Measurements from ENCODE around the gene NOX4. TPM values are rescaled to one million over a fixed set of nuclear protein-coding genes. Genes with fewer than 3 reads are reported as not detected.
A peak's percentile ranks its signal among the peaks of the same experiment; 100 is the strongest.

The NOX4 gene
- total RNA-seq, result under 1 TPM in 5 of 6 experiments, not detected in 1; 0.18 to 0.62 (median 0.20) TPM
- long read RNA-seq, result 0 reads

DNA sequence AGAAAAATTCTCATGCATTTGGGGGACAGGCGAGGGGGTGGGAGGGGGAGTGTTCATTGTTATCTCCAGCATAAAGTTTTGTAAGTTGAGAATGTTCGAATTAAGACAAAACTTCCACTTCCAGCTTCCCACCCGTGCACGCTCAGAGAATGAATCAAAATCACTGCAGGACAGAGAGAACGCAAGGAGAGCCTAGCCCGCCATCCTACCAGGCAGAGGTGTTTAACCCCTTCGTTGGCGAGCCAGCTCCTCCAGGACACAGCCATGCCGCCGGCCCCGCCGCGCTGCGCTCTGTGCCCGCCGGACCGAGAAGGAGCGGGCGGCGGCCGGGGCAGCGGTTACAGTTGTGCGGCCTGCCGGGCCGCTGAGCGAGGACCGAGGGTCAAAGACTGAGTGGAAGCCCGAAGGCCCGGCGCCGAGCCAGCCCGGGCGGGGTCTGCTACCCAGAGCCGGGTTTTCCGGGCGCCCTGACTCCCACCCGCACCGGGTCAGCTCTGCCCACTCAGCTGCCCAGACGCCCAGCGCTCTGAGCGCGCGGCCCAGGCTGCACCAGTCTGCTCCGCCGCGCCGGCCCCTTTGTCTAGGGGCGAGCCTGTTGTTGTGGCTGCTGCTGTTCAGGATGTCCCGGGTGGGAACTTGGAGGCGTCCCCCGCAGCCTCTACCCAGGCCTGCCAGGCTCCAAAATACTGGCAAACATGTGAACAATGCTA lies at the start of gene NOX4:
Gene NOX4, minus strand, starts transcription at position 395 of the 710 bp plus-strand sequence. Its CDS starts 129 bp downstream, at position 266.
- no peaks in the 10 kb centered on the region for H3K9me3 ChIP-seq
- no peaks in the 10 kb centered on the region for H3K27me3 ChIP-seq
- H3K4me3 ChIP-seq, result peak within 1 kb of the TSS in 2 of 3 donors; percentile 32 to 37
- H3K27ac ChIP-seq, result no peak within 1 kb of the TSS
- peaks cover 0 to 4% (median 0%) of the 10 kb centered on the region in 4 donors for H3K4me1 ChIP-seq
- intact Hi-C loops (cut with DNase I), result no loop called here
- DNase-seq (peak; percentile 36 to 53 (median 46)), ATAC-seq (peak; percentile 71 to 83 (median 80))
- WGBS (ENCODE audit: insufficient coverage, low coverage, low lambda C conversion rate, missing lambda C conversion rate), result 1% methylated on average over 7 of the region's 51 CpGs
- H3K36me3 ChIP-seq, result no peaks in the 10 kb centered on the region
- TF ChIP-seq, protein P1, sequence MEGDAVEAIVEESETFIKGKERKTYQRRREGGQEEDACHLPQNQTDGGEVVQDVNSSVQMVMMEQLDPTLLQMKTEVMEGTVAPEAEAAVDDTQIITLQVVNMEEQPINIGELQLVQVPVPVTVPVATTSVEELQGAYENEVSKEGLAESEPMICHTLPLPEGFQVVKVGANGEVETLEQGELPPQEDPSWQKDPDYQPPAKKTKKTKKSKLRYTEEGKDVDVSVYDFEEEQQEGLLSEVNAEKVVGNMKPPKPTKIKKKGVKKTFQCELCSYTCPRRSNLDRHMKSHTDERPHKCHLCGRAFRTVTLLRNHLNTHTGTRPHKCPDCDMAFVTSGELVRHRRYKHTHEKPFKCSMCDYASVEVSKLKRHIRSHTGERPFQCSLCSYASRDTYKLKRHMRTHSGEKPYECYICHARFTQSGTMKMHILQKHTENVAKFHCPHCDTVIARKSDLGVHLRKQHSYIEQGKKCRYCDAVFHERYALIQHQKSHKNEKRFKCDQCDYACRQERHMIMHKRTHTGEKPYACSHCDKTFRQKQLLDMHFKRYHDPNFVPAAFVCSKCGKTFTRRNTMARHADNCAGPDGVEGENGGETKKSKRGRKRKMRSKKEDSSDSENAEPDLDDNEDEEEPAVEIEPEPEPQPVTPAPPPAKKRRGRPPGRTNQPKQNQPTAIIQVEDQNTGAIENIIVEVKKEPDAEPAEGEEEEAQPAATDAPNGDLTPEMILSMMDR (IDR thresholded peaks at IDR 0.05), result no peak
- no peak for TF ChIP-seq POLR2A (IDR thresholded peaks at IDR 0.05)

- ATAC-seq (no peak), DNase-seq (no peak)
- Histone ChIP-seq H3K36me3 (no peaks in the 10 kb centered on the region), H3K27me3 (no peaks in the 10 kb centered on the region), H3K4me3 (no peak overlapping the region), H3K27ac (no peak overlapping the region), H3K9me3 (no peaks in the 10 kb centered on the region), H3K4me1 (no peaks in the 10 kb centered on the region)
- TF ChIP-seq, protein P1 (IDR thresholded peaks at IDR 0.05), result no peak
- TF ChIP-seq POLR2A (IDR thresholded peaks at IDR 0.05), result no peak
- intact Hi-C loops (cut with DNase I), result no loop called here
- WGBS (ENCODE audit: insufficient coverage, low coverage, low lambda C conversion rate, missing lambda C conversion rate), result 47% methylated on average over 1 of the region's 1 CpG
These were observed 49.7 kb upstream of the NOX4 start for GRCh38 chr11:89540826-89541225.

- H3K27ac ChIP-seq, result no peak overlapping the region
- ATAC-seq (no peak), DNase-seq (no peak)
- intact Hi-C loops (cut with DNase I), result no loop called here
- no peaks in the 10 kb centered on the region for H3K27me3 ChIP-seq
- TF ChIP-seq, protein P1 (IDR thresholded peaks at IDR 0.05), result no peak
- no peak for TF ChIP-seq POLR2A (IDR thresholded peaks at IDR 0.05)
- WGBS (ENCODE audit: insufficient coverage, low coverage, low lambda C conversion rate, missing lambda C conversion rate), result 67% methylated on average over 1 of the region's 1 CpG
- H3K4me3 ChIP-seq, result no peak overlapping the region
- H3K36me3 ChIP-seq, result no peaks in the 10 kb centered on the region
- H3K9me3 ChIP-seq, result no peaks in the 10 kb centered on the region
- no peaks in the 10 kb centered on the region for H3K4me1 ChIP-seq
These were observed 46.8 kb upstream of the NOX4 start for GRCh38 chr11:89537936-89538335.

GRCh38 chr11:89536926-89537325 lies 45.8 kb upstream of the NOX4 start:
- Histone ChIP-seq H3K9me3 (no peaks in the 10 kb centered on the region), H3K27ac (no peak overlapping the region), H3K27me3 (no peaks in the 10 kb centered on the region), H3K36me3 (no peaks in the 10 kb centered on the region), H3K4me1 (no peaks in the 10 kb centered on the region), H3K4me3 (no peak overlapping the region)
- no peak for TF ChIP-seq POLR2A (IDR thresholded peaks at IDR 0.05)
- TF ChIP-seq, protein P1 (IDR thresholded peaks at IDR 0.05), result no peak
- ATAC-seq (no peak), DNase-seq (no peak)
- intact Hi-C loops (cut with DNase I), result no loop called here
- WGBS (ENCODE audit: insufficient coverage, low coverage, low lambda C conversion rate, missing lambda C conversion rate), result 48% methylated on average over 1 of the region's 1 CpG
